Psoas muscle (tissue), 8 donors: Measurements from ENCODE around the gene WRAP73. TPM values are rescaled to one million over a fixed set of nuclear protein-coding genes. Genes with fewer than 3 reads are reported as not detected.
A peak's percentile ranks its signal among the peaks of the same experiment; 100 is the strongest.

Experiments used
- ATAC-seq, 4 donors: fragments of 200-7000 bp; cut with Tn5 transposase; one replicate each; pipeline ENCODE4 v1.9.1; 2020; ENCODE audit warnings: moderate library complexity in 3 of 4, mild to moderate bottlenecking in 2 of 4
- DNase-seq, 2 donors: peaks; one replicate each; pipeline ENCODE4 v3.0.0-alpha.2; 2020
- H3K27ac ChIP-seq: fragments of 200-600 bp; one replicate; pipeline ENCODE4 v1.8.0; 2022
- H3K27me3 ChIP-seq, 3 donors: fragments of 200-600 bp in 1 of 3; one replicate each; pipeline versions ENCODE4 v1.6.1 to v1.8.0; 2013 to 2022; ENCODE audit warnings: low read length in 2 of 3, mild to moderate bottlenecking in 2 of 3, moderate library complexity in 1 of 3; ENCODE audit not compliant: insufficient read depth in 3 of 3
- H3K36me3 ChIP-seq, 2 donors: fragments of 200-600 bp in 1 of 2; one replicate each; pipeline versions ENCODE4 v1.6.1 to v1.8.0; 2013 to 2022; ENCODE audit warnings: low read depth in 1 of 2, mild to moderate bottlenecking in 1 of 2, moderate library complexity in 1 of 2; ENCODE audit not compliant: insufficient read depth in 1 of 2
- H3K4me1 ChIP-seq: fragments of 200-600 bp; one replicate; pipeline ENCODE4 v1.8.0; 2022
- H3K4me3 ChIP-seq: fragments of 200-600 bp; one replicate; pipeline ENCODE4 v1.8.0; 2022; ENCODE audit warnings: mild to moderate bottlenecking
- H3K9me3 ChIP-seq: fragments of 200-600 bp; one replicate; pipeline ENCODE4 v1.8.0; 2022
- CTCF ChIP-seq: fragments of 200-600 bp; IDR thresholded peaks from one replicate; pipeline ENCODE4 v1.8.0; 2022; ENCODE audit warnings: antibody characterized with exemption
- WGBS, 3 donors: extraction: QIAGEN DNeasy Blood & Tissue Kit; methylation state at CpG; one replicate each; pipeline versions ENCODE4 v1.1.6 to v1.1.7; 2013; 5-methylcytosine and 5-hydroxymethylcytosine counted together
- intact Hi-C, 2 donors: fragments of 100-400 bp; cut with DNase I; formaldehyde crosslinking; loops; one replicate each; pipeline versions ENCODE4 v1.11.0 to v1.14.2; 2022
- polyA plus RNA-seq, 3 donors: library from polyadenylated mRNA; stranded (reverse); fragments of 200-250 nt; gene quantifications; one replicate each; pipeline ENCODE4 v1.2.3, GENCODE V29; 2013
- total RNA-seq, 4 donors: library from RNA; stranded (reverse); fragmentation: NEBNext Ultra II Directional in 2 of 4; extraction: Animal tissue kit (Norgen Biotek cat#: 25700) in 2 of 4; gene quantifications; one replicate each; pipeline versions ENCODE4 v1.2.1 to v1.2.4, GENCODE V29; 2021 to 2023
- donor health status: healthy with polysubstance abuse.
- donor health status: DM: no; HTN: no; CAD: no; lungs with moderate emphysema.
- donor health status: Bipolar disorder and iron deficiency.
- donor health status: healthy.
- donor health status: DM: yes; HTN: yes; CAD: no.
- donor health status: DM: no; HTN: no; CAD: no.
- donor health status: DM: no; HTN: no; CAD: no.
- donor health status: DM: yes; HTN: yes; CAD: no.

The WRAP73 gene
- total and polyA plus RNA-seq, 7 donors, result 10.8 to 21.8 (median 12.6) TPM

- H3K36me3 ChIP-seq, result peaks cover 0 to under 1% of the 10 kb centered on the region in 2 donors
- DNase-seq, result no peak
- WGBS, 3 donors, result 10 to 24% (median 12%) methylated on average over 29 to 68 of the region's 68 CpGs
- ATAC-seq, result no peak
- no peaks in the 10 kb centered on the region for H3K9me3 ChIP-seq
- H3K4me1 ChIP-seq, result peaks cover 8% of the 10 kb centered on the region
- no peak for TF ChIP-seq CTCF
- intact Hi-C loops, result no loop called here
- H3K4me3 ChIP-seq, result peak overlapping the region; percentile 100
- H3K27ac ChIP-seq, result no peak overlapping the region
- peaks cover 0 to 56% (median 32%) of the 10 kb centered on the region in 3 donors for H3K27me3 ChIP-seq
These were observed 2.8 kb upstream of the WRAP73 start for GRCh38 chr1:3652548-3653285.

GRCh38 chr1:3651930-3652547, 2.1 kb upstream of the WRAP73 start, which contains the start of gene TP73:
TP73 (plus strand) TSS chr1:3652516; CDS start chr1:3682366, 29,850 bp downstream.
- 0 to 1% (median 0%) methylated on average over 28 to 80 of the region's 80 CpGs for WGBS, 3 donors
- Histone ChIP-seq H3K27ac (no peak within 1 kb of the TSS), H3K9me3 (no peaks in the 10 kb centered on the region), H3K27me3 (peaks cover 0 to 55% (median 32%) of the 10 kb centered on the region in 3 donors), H3K36me3 (peaks cover 0 to 8% of the 10 kb centered on the region in 2 donors), H3K4me3 (peak within 1 kb of the TSS; percentile 100), H3K4me1 (peaks cover 8% of the 10 kb centered on the region)
- intact Hi-C loops, result no loop called here
- peak in 1 of 4 donors; percentile 25 for ATAC-seq
- TF ChIP-seq CTCF, result no peak
- DNase-seq, result no peak

GRCh38 chr1:3651026-3651929, 1.4 kb upstream of the WRAP73 start:
- Histone ChIP-seq H3K4me3 (peak overlapping the region; percentile 100), H3K27ac (no peak overlapping the region), H3K9me3 (no peaks in the 10 kb centered on the region), H3K36me3 (peaks cover 0 to 15% of the 10 kb centered on the region in 2 donors), H3K27me3 (peaks cover 0 to 52% (median 32%) of the 10 kb centered on the region in 3 donors), H3K4me1 (peaks cover 8% of the 10 kb centered on the region)
- intact Hi-C loops, result no loop called here
- no peak for TF ChIP-seq CTCF
- no peak for ATAC-seq
- DNase-seq, result no peak
- 22 to 25% (median 23%) methylated on average over 76 to 83 of the region's 83 CpGs for WGBS, 3 donors

GRCh38 chr1:3650248-3651025, 534 bp upstream of the WRAP73 start:
- intact Hi-C loops, result no loop called here
- ATAC-seq (peak in 1 of 4 donors; percentile 8), DNase-seq (no peak)
- no peak for TF ChIP-seq CTCF
- Histone ChIP-seq H3K36me3 (peaks cover 0 to 24% of the 10 kb centered on the region in 2 donors), H3K9me3 (no peaks in the 10 kb centered on the region), H3K27ac (no peak overlapping the region), H3K4me1 (peaks cover 8% of the 10 kb centered on the region), H3K4me3 (peak overlapping the region; percentile 100), H3K27me3 (peaks cover 0 to 52% (median 32%) of the 10 kb centered on the region in 3 donors)
- 20 to 24% (median 23%) methylated on average over 50 of the region's 50 CpGs for WGBS, 3 donors
